Measurements from ENCODE around the gene TSPAN1.

DNA sequence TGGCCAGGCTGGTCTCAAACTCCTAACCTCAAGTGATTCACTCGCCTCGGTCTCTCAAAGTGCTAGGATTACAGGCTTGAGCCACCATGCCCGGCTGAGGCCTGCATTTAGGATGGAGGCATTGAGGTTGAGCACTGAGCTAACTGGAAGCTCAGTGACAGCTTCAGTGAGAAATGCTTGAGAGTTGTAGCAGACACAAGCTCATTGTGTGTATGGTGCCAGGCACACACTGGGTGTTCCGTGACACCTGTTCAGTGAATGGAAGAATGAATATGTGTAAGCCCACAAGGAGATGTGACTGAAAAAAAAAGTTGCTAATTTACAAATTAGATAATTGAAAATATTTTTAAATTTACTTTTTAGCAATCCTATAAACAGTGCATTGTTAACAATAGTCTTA lies 50.1 kb downstream of the TSPAN1 start:
- TF ChIP-seq, protein P1, sequence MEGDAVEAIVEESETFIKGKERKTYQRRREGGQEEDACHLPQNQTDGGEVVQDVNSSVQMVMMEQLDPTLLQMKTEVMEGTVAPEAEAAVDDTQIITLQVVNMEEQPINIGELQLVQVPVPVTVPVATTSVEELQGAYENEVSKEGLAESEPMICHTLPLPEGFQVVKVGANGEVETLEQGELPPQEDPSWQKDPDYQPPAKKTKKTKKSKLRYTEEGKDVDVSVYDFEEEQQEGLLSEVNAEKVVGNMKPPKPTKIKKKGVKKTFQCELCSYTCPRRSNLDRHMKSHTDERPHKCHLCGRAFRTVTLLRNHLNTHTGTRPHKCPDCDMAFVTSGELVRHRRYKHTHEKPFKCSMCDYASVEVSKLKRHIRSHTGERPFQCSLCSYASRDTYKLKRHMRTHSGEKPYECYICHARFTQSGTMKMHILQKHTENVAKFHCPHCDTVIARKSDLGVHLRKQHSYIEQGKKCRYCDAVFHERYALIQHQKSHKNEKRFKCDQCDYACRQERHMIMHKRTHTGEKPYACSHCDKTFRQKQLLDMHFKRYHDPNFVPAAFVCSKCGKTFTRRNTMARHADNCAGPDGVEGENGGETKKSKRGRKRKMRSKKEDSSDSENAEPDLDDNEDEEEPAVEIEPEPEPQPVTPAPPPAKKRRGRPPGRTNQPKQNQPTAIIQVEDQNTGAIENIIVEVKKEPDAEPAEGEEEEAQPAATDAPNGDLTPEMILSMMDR (IDR thresholded peaks at IDR 0.05): no peak
- TF ChIP-seq POLR2A (IDR thresholded peaks at IDR 0.05): no peak
